A673 (cell line): Measurements from ENCODE around the gene JARID2. TPM values are rescaled to one million over a fixed set of nuclear protein-coding genes. Genes with fewer than 3 reads are reported as not detected.
"Not testable (repeated sequence)": the region's sequence is repeated elsewhere in the genome, so short reads cannot be mapped to it uniquely, and the experiment has no call there.

Experiments used
- BruUV-seq: library from RNA; stranded (reverse); fragments of 400-500 nt; replicated peaks from 2 replicates; lab custom pipeline; 2021; lab: Mats Ljungman, UMichigan
- CTCF ChIA-PET: fragments of 300-600 bp; sonication (Branson Sonifier 250); formaldehyde crosslinking; loops from one replicate; lab custom pipeline; 2022; ENCODE audit warnings: antibody characterized with exemption; lab: Charles Lee
- POLR2A ChIA-PET: fragments of 300-600 bp; sonication (Branson Sonifier 250); formaldehyde crosslinking; loops from one replicate; lab custom pipeline; 2022; ENCODE audit warnings: antibody characterized with exemption; ENCODE audit not compliant: low non-redundant PET; lab: Charles Lee
- DNase-seq: peaks from one replicate; pipeline ENCODE4 v3.0.0-alpha.2; 2015; ENCODE audit warnings: low spot score
- H3K27ac ChIP-seq: fragments of 200-600 bp; sonication (generic); 2 replicates; pipeline ENCODE4 v1.5.1; 2016; ENCODE audit warnings: mixed run types, low read depth, mild to moderate bottlenecking, mixed read lengths, antibody characterized with exemption, low read length; ENCODE audit not compliant: poor library complexity, severe bottlenecking
- H3K27me3 ChIP-seq: fragments of 200-600 bp; sonication (generic); replicated peaks from 2 replicates; pipeline ENCODE4 v1.6.1; 2017; ENCODE audit warnings: mixed run types, low read depth, mild to moderate bottlenecking, mixed read lengths, antibody characterized with exemption, low read length; ENCODE audit not compliant: insufficient read depth, poor library complexity
- H3K36me3 ChIP-seq: fragments of 200-600 bp; sonication (generic); 2 replicates; pipeline ENCODE4 v1.6.1; 2016; ENCODE audit warnings: mixed run types, mild to moderate bottlenecking, mixed read lengths, antibody characterized with exemption, low read length; ENCODE audit not compliant: insufficient read depth, poor library complexity, severe bottlenecking
- H3K4me1 ChIP-seq: fragments of 200-600 bp; sonication (generic); 2 replicates; pipeline ENCODE4 v1.6.1; 2017; ENCODE audit warnings: mixed run types, mild to moderate bottlenecking, mixed read lengths, antibody characterized with exemption, low read length; ENCODE audit not compliant: insufficient read depth, poor library complexity, severe bottlenecking
- H3K4me3 ChIP-seq: fragments of 200-600 bp; sonication (generic); 2 replicates; pipeline ENCODE4 v1.5.1; 2016; ENCODE audit warnings: low read depth, mixed run types, mild to moderate bottlenecking, mixed read lengths, low read length; ENCODE audit not compliant: poor library complexity, severe bottlenecking
- H3K9me3 ChIP-seq: fragments of 200-600 bp; sonication (generic); 2 replicates; pipeline ENCODE4 v1.6.1; 2016; ENCODE audit warnings: mixed run types, low read depth, mild to moderate bottlenecking, mixed read lengths, antibody characterized with exemption, low read length; ENCODE audit not compliant: poor library complexity, severe bottlenecking
- EZH2 ChIP-seq: fragments of 200-600 bp; sonication (generic); IDR thresholded peaks from 2 replicates; pipeline ENCODE4 v1.6.1; 2017; ENCODE audit warnings: borderline replicate concordance, low read depth, mild to moderate bottlenecking, mixed read lengths, antibody characterized with exemption, low read length; ENCODE audit not compliant: poor library complexity, severe bottlenecking
- intact Hi-C: fragments of 100-400 bp; cut with micrococcal nuclease; formaldehyde crosslinking; loops from one replicate; pipeline ENCODE4 v1.10.0; 2022; ENCODE audit not compliant: unreplicated experiment
- total RNA-seq: library from RNA; stranded (reverse); gene quantifications from 2 replicates; pipeline ENCODE4 v1.2.3, GENCODE V29; 2021
- TF ChIP-seq, protein P1 (sequence below): fragments of 300-800, 200-600 bp; sonication (generic); conservative IDR thresholded peaks from 2 replicates; pipeline ENCODE4 v1.5.1; 2017; ENCODE audit warnings: low read depth, mild to moderate bottlenecking, antibody characterized with exemption, low read length, moderate library complexity, mixed read lengths

The JARID2 gene
- total RNA-seq, 1 experiment from 2014 or later: 29.4 TPM

DNA sequence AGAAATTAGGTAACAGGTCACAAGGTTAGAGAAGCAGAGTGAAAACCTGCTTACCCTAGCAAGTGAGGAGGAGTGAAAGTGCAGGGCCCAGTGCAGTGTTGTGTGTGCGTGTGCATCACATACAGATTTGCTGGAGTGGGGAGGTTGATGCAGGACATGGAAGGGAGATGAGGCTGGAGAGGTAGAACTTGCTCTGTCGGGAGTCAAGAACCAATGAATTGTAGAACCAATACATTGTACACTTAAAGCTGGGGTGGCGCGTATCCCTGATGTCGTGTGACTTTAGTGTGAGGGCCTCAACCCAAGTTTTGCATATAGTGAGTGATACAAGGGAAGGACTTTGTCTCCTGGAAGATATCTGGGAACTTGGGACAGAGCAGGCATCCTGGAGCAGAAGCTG is 48.6 kb downstream of the JARID2 start:
- TF ChIP-seq EZH2: no peak
- TF ChIP-seq, protein P1, sequence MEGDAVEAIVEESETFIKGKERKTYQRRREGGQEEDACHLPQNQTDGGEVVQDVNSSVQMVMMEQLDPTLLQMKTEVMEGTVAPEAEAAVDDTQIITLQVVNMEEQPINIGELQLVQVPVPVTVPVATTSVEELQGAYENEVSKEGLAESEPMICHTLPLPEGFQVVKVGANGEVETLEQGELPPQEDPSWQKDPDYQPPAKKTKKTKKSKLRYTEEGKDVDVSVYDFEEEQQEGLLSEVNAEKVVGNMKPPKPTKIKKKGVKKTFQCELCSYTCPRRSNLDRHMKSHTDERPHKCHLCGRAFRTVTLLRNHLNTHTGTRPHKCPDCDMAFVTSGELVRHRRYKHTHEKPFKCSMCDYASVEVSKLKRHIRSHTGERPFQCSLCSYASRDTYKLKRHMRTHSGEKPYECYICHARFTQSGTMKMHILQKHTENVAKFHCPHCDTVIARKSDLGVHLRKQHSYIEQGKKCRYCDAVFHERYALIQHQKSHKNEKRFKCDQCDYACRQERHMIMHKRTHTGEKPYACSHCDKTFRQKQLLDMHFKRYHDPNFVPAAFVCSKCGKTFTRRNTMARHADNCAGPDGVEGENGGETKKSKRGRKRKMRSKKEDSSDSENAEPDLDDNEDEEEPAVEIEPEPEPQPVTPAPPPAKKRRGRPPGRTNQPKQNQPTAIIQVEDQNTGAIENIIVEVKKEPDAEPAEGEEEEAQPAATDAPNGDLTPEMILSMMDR: no peak
- no peaks in the 10 kb centered on the region for H3K9me3 ChIP-seq
- H3K4me3 ChIP-seq: no peak overlapping the region
- intact Hi-C loops: no loop called here
- POLR2A ChIA-PET: no interaction called here
- no TSS peak for BruUV-seq
- no peak overlapping the region for H3K27ac ChIP-seq
- H3K27me3 ChIP-seq: no peaks in the 10 kb centered on the region
- H3K4me1 ChIP-seq: peaks cover 9% of the 10 kb centered on the region
- CTCF ChIA-PET: no interaction called here
- no peaks in the 10 kb centered on the region for H3K36me3 ChIP-seq
- no peak for DNase-seq

DNA sequence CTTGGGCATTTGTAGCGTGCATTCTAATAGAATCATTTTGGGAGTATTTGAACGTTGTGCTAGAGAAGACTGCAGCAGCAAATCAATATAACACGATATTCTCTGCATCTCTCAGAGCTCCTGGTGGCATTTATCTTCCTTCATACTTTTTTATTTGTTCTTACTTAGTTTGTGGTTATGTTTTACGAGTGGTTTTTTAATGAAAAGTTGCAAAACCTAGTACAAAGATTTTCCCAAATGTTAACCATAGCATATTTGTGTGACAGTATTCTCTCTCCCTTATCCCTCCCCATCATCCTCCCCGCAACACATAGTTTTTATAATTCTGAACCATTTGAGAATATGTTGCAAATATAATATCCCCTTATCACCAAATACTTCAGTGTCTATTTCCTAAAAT is 50.4 kb downstream of the JARID2 start:
- ChIA-PET POLR2A (no interaction called here), CTCF (no interaction called here)
- no TSS peak for BruUV-seq
- no peak overlapping the region for H3K4me3 ChIP-seq
- intact Hi-C loops: no loop called here
- TF ChIP-seq EZH2: no peak
- TF ChIP-seq, protein P1: no peak
- no peak for DNase-seq
- no peak overlapping the region for H3K27ac ChIP-seq
- H3K9me3 ChIP-seq: no peaks in the 10 kb centered on the region
- peaks cover 19% of the 10 kb centered on the region for H3K4me1 ChIP-seq
- no peaks in the 10 kb centered on the region for H3K27me3 ChIP-seq
- H3K36me3 ChIP-seq: no peaks in the 10 kb centered on the region

DNA sequence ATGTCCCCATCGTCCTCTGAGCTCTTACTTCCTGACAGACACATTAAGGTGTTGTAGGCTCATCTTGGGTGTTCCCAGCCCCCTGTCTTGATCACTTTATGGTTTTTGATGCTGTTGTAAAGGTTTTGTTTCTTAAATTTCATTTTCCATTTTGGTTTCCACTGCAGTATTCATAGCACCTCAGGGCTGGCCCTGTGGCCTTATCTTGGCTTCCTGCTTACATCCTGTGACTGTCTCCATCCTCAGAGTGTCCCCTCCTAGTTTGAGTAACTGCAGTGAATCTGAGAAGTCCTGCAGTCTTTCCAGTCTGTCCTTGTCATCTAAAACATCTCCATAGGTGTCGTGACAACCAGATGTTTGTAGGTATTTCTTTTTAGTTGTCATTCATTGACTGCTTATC is 50.9 kb downstream of the JARID2 start:
- H3K36me3 ChIP-seq: no peaks in the 10 kb centered on the region
- peaks cover 21% of the 10 kb centered on the region for H3K4me1 ChIP-seq
- no peaks in the 10 kb centered on the region for H3K9me3 ChIP-seq
- TF ChIP-seq EZH2: no peak
- TF ChIP-seq, protein P1: no peak
- no peaks in the 10 kb centered on the region for H3K27me3 ChIP-seq
- H3K4me3 ChIP-seq: no peak overlapping the region
- no peak overlapping the region for H3K27ac ChIP-seq
- no peak for DNase-seq
- intact Hi-C loops: no loop called here
- ChIA-PET POLR2A (no interaction called here), CTCF (no interaction called here)
- no TSS peak for BruUV-seq

DNA sequence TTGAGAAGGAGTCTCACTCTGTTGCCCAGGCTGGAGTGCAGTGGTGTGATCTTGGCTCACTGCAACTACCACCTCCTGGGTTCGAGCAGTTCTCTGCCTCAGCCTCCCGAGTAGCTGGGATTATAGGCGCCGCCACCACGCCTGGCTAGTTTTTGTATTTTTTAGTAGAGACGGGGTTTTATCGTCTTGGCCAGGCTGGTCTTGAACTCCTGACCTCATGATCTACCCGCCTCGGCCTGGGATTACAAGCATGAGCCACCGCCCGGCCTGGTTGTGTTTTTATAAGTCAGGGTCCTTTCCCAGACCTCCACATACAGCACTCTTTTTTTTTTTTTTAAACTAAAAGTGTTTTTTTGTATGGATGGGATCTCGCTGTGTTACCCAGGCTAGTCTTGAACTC is 51.3 kb downstream of the JARID2 start:
- H3K9me3 ChIP-seq, H3K4me3 ChIP-seq, CTCF ChIA-PET, H3K36me3 ChIP-seq, intact Hi-C loops, H3K27ac ChIP-seq, H3K27me3 ChIP-seq, BruUV-seq, DNase-seq, POLR2A ChIA-PET: not testable (repeated sequence)
- H3K4me1 ChIP-seq: peaks cover 21% of the 10 kb centered on the region
